Camera-type eye (tissue), 1 donor: ENCODE data around the gene RPS18. TPM values are rescaled to one million over a fixed set of nuclear protein-coding genes. Genes with fewer than 3 reads are reported as not detected.

ENCODE experiments used
- total RNA-seq: library from RNA; depleted of rRNA; stranded (reverse); fragments of >200 nt; gene quantifications from one replicate; pipeline ENCODE4 v1.2.3, GENCODE V29; 2014

Gene RPS18
- total RNA-seq = 1,580 TPM

DNA sequence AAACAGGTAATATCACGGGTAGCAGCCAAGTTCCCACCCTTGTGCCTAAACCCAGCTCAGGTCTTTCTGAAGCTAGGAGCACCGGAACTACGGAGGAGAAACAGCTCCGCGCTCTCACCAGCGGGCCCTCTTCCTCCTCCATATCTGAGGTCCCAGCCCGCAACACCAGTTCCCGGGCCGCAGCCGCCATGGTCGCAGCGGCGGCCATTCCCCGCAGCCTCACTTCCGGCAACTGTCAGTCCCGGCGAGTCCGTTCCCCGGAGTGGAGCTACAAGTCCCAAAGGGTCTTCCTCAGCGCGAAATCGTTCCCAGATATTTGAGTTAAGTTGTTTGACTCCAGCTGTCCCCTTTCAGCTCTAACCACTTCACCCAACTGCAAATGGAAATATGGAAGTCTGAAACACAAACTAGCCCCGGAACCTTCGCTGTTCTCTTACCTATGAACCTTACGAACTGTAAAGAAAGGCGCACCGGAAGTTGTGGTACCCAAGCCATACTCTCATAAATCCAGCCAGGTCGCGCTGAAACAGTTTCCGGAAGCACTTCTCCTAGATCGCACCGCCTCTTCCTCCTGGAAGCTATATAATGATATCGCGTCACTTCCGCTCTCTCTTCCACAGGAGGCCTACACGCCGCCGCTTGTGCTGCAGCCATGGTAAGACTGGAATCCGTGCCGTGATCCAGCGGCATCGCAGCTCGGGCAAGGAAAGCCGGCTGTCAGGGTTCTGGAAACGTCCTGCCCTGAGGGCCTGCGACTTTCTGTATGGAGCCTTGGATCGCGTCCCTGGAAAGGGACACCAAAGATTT lies at the start of gene RPS18, which contains the start of gene VPS52:
Gene RPS18 (plus strand): TSS at position 608 of the 807 bp plus-strand sequence. CDS start 45 bp downstream, at position 653.
Gene VPS52 (minus strand): TSS at position 409 of the 807 bp plus-strand sequence. CDS start 201 bp downstream, at position 208.

DNA sequence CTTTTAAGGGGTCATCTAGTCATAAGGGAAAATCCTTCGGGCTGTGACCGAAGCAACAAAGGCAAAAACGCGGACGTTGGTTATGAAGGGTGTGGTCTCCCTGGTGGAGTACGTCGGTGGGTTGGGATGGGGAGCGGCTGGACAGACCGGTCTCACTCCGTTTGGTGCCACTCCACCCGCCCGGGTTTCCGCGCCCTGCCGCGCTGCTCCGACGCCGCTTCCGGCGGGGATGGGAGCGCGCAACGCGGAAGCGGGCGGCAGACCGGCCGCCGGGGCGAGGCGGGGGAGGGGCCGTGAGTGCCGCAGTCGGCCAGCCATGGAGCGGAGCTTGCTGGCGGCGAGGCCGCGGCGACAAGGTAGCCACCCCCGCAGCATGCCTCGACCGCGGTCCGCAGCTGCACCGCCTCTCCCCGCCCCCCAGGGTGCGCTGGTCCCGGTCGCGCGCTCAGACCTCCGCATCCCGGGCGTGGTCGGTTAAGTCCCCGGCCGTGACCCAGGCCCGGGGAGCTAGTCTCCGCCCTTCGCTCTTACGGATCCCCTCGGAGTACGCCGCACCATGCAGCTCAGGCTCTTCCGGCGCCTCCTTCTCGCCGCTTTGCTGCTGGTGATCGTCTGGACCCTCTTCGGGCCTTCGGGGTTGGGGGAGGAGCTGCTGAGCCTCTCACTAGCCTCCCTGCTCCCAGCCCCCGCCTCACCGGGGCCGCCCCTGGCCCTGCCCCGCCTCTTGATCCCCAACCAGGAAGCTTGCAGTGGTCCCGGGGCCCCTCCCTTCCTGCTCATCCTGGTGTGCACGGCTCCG lies 5.2 kb downstream of the RPS18 start, which contains the start of gene B3GALT4:
Gene B3GALT4 (plus strand): TSS at position 260 of the 799 bp plus-strand sequence. CDS start 297 bp downstream, at position 557.

DNA sequence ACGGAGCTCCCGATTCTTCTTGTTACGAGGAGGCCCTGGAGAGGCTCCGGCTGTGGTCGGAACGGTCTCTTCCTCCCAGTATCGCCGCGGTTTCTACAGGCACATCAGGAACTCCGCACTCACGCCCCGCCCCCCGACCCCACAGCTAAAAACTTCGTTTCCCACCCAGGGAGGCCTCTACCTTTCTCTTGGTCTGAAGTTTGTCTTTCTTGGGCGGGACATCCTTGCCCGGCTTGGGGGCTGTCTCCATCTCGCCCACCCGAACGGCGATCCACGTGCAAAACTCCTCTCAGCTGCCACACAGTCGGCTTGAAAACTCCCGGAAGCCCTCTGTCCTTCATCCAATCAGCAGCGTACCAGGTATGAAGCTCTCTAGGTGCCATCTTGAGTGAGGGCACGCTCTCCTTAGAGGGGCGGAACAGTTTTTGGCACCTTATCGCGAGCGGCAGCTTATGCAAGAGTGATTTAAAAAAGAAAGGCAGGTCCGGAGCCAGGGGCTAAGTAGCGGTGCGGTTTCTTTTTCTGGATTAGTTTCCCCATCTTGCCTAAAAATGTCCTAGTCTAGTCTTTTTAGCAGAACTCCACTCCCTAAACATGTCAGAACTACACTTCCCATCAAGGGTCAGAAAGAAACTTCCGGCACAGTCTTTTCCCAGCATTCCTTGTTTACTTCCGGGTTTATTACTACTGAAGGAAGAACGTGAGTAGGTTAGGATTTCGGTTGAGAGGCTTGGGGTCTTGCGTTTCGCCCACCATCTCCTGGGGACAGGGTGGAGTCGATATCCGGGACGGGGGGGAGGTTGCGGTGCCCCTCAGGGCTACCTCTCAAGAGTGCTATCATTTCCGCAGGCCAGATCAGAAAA lies 17.3 kb downstream of the RPS18 start, which contains the start of the genes PFDN6 and WDR46:
Gene PFDN6 (plus strand): TSS at position 681 of the 863 bp plus-strand sequence. CDS start 256 bp downstream, outside the sequence.
Gene WDR46 (minus strand): TSS at position 319 of the 863 bp plus-strand sequence. CDS start 69 bp downstream, at position 250.

DNA sequence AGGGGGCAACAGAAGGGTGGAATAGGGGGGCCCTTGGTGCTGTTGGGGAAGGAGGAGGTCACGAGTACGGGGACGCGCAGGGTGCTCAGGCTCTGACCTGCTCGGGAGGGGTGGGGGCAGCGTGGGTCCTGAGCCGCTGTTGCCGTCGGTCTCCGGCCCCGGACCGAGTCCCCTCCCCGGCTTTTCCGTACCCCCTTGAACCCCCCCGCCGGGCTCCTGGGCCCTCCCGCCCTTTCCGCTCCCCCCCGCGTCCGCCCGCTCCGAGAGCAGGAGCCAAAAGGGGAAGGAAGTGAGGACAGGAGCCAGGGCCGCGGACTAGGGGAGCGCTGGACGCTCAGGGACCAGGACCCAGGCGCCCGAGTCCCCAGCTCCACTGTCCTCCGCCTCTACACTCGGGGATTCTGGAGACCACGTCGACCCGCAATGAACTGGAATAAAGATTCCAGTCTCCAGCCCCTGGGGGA lies 26.9 kb downstream of the RPS18 start, which contains the start of gene RGL2:
Gene RGL2 (minus strand): TSS at position 170 of the 464 bp plus-strand sequence. CDS start 332 bp downstream, outside the sequence.

DNA sequence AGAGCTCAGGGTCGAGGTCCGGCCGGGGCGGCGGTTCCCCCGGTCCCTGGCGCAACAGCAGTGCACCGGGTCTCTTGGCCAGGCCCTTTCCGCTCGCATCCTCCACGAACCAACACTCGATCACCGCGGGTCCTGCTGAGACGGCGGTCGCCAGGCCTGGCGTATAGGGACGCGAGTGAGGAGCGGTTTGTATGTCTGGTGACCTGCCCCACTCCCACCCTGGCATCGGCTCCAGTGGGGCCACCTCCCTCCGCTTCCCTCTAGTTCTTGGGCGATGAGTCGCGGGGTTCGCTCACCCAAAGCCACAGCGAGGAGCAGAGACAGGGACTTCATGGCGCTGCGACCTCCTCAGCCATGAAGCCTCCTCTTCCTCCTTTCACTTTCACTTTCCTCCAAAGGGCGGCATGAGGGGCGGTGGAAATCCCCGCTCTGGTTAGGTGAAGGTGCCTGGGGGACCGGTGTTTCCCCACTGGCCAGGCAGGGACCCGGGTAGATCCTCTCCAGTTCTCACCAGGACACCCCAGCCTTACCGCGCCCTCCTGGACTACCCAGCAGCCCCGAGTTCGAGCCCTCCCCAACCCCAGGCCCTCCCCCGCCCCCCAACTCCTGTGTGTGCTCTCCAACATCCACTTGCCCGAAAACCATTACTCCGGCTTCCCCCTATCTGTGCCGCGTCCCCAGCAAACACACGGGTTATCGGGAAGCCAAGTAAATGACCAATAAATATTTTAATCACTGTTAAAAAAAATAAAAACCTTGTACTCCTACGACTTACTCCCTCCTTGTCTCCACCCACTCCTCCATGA lies 42.0 kb downstream of the RPS18 start, which contains the start of gene TAPBP:
Gene TAPBP (minus strand): TSS at position 370 of the 806 bp plus-strand sequence. CDS start 37 bp downstream, at position 333.

DNA sequence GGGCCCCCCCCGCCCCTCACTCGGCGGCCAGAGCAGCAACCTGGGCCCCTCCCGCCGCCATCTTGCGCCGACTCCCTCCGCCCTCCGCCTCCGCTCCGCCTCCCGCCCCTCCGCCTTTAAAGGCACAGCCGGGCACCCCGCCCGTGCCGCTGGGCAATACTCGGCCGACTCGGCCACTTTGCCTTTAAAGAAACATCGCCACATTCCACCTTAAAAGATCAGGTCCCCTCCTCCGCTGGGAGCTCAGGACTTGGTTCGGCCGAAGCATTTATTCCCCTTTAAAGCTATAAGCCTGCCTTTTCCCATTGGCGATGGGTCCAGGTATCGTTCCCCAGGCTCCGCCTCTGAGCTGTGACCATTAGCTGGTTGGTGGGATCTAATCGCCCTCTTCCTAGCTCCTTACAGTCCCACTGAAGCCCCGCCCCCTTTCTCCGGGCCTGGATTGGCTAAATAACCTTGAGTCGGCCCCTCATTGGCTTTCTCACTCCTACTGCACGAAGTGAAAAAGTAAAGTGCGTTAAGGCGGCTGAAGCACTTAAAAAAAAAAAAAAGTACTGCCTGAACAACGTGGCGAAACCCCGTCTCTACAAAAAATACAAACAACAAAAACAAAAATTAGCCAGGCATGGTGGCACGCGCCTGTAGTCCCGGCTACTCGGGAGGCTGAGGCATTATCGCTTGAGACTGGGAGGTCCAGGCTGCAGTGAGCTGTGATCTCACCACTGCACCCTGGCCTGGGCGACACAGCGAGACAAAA lies 46.0 kb downstream of the RPS18 start, which contains the start of gene ZBTB22:
Gene ZBTB22 (minus strand): TSS at position 76 of the 757 bp plus-strand sequence. CDS start 828 bp downstream, outside the sequence.

Other genes starting within 250 kb of the RPS18 start
- 7.6 TPM for gene HLA-DPA1, start 198.4 kb upstream of the RPS18 start, total RNA-seq
- 6.7 TPM for gene HLA-DPB1, start 196.1 kb upstream of the RPS18 start, total RNA-seq
- gene COL11A2, start 79.6 kb upstream of the RPS18 start, total RNA-seq = 39.0 TPM
- 34.6 TPM for gene RXRB, start 71.4 kb upstream of the RPS18 start, total RNA-seq
- gene SLC39A7, start 71.2 kb upstream of the RPS18 start, total RNA-seq = 60.0 TPM
- gene HSD17B8, start 67.4 kb upstream of the RPS18 start, total RNA-seq = 14.3 TPM
- gene RING1, start 63.6 kb upstream of the RPS18 start, total RNA-seq = 30.7 TPM
- gene VPS52, start 199 bp upstream of the RPS18 start, total RNA-seq = 51.6 TPM
- gene B3GALT4, start 5.0 kb downstream of the RPS18 start, total RNA-seq = 6.3 TPM
- gene WDR46, start 17.2 kb downstream of the RPS18 start, total RNA-seq = 39.2 TPM
- 20.5 TPM for gene PFDN6, start 17.5 kb downstream of the RPS18 start, total RNA-seq
- 45.5 TPM for gene RGL2, start 26.9 kb downstream of the RPS18 start, total RNA-seq
- gene TAPBP, start 42.0 kb downstream of the RPS18 start, total RNA-seq = 45.8 TPM
- 26.7 TPM for gene ZBTB22, start 45.7 kb downstream of the RPS18 start, total RNA-seq
- 31.8 TPM for gene DAXX, start 50.9 kb downstream of the RPS18 start, total RNA-seq
- gene KIFC1, start 119.7 kb downstream of the RPS18 start, total RNA-seq = 13.2 TPM
- gene PHF1, start 138.9 kb downstream of the RPS18 start, total RNA-seq = 40.9 TPM
- 76.4 TPM for gene CUTA, start 146.0 kb downstream of the RPS18 start, total RNA-seq
- 17.9 TPM for gene SYNGAP1, start 148.0 kb downstream of the RPS18 start, total RNA-seq
- gene ZBTB9, start 182.5 kb downstream of the RPS18 start, total RNA-seq = 9.0 TPM